Right lobe of liver (tissue), 4 donors: ENCODE data around the gene AIFM2.

Experiments used
- POLR2A ChIP-seq: fragments of 450-650 bp; IDR thresholded peaks from one replicate; pipeline ENCODE4 v1.6.1; 2017; ENCODE audit warnings: antibody characterized with exemption, mild to moderate bottlenecking
- TF ChIP-seq, protein P1 (sequence below), 4 donors: fragments of 200-600 bp in 3 of 4; fragments of 450-650 bp in 1 of 4; IDR thresholded peaks; one replicate each; pipeline versions ENCODE4 v1.5.1 to v1.8.0; 2016 to 2022; ENCODE audit warnings: antibody characterized with exemption in 4 of 4, mild to moderate bottlenecking in 2 of 4
- donor health status: DM: no; HTN: no; CAD: no.
- donor health status: DM: no; HTN: no; CAD: no.
- donor health status: DM: no; HTN: yes; CAD: no.

DNA sequence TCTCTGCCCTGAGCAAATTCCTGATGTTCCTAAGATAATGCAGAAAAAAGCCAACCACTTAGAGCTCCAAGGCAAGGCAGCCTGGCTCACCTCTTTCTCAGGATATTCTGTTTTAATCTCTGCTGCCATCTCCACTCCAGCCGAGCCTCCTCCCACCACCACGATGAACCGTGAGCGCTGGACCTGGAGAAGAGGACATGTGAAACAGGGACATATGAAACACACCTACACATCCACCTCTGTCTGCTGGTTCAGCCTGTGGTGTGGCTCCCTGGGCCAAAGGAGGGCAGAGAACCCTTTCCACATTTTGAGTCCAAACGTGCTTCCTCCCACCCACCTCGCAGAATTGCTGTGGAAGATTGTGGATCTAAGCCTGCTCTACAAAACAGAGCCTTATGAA lies 12.2 kb downstream of the AIFM2 start:
- TF ChIP-seq, protein P1, sequence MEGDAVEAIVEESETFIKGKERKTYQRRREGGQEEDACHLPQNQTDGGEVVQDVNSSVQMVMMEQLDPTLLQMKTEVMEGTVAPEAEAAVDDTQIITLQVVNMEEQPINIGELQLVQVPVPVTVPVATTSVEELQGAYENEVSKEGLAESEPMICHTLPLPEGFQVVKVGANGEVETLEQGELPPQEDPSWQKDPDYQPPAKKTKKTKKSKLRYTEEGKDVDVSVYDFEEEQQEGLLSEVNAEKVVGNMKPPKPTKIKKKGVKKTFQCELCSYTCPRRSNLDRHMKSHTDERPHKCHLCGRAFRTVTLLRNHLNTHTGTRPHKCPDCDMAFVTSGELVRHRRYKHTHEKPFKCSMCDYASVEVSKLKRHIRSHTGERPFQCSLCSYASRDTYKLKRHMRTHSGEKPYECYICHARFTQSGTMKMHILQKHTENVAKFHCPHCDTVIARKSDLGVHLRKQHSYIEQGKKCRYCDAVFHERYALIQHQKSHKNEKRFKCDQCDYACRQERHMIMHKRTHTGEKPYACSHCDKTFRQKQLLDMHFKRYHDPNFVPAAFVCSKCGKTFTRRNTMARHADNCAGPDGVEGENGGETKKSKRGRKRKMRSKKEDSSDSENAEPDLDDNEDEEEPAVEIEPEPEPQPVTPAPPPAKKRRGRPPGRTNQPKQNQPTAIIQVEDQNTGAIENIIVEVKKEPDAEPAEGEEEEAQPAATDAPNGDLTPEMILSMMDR (IDR thresholded peaks at IDR 0.05), result no peak
- TF ChIP-seq POLR2A, result no peak
